ENCODE data around the gene NDRG2. TPM values are rescaled to one million over a fixed set of nuclear protein-coding genes. Genes with fewer than 3 reads are reported as not detected.

NDRG2 gene
- total and polyA plus RNA-seq, 2 donors (not counting 1 experiment from before 2014, with no cell fraction given), result 0.32 to 0.50 TPM

DNA sequence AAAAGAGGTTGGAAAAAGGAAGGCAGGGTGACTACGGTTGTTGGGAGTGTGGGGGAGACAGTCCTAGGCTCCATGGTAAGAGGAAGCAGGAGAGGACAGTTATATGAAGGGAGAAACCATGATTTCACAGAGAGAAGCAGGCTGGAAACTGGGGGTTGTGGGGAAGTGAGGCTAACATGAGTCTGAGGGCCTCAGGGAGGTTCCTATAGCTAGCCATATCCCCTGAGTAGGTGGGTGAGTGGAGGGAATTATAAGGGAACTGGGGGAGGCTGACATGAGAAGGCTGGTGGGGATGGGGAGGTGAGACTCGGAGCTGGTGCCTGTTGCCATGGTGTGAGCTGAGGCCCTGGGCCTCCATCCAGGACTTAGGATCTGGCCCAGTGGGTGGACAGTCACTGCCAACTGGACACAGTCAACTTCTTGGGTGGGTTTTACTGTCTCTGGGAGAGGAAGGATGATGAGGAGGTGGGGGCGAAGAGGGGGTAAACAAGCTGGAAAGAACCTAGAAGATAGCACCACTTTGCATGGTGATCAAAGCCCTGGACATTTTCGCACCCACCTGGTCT lies 8.4 kb upstream of the NDRG2 start:
- H3K27me3 ChIP-seq (ENCODE audit: control insufficient read depth, insufficient read depth, low read length), result peaks cover 29% of the 10 kb centered on the region
- no peak overlapping the region for H3K9ac ChIP-seq (ENCODE audit: insufficient read depth, low read length)
- no peak for TF ChIP-seq CTCF (conservative IDR thresholded peaks at IDR 0.05 in 1 of 2, IDR thresholded peaks at IDR 0.05 in 1 of 2; ENCODE audit: low read depth in 1 of 2, low read length in 2 of 2)
- no peak for TF ChIP-seq EZH2 (IDR thresholded peaks at IDR 0.05; ENCODE audit: low read length, missing control alignments)
- H3K79me2 ChIP-seq (ENCODE audit: control insufficient read depth, insufficient read depth, low read length), result no peaks in the 10 kb centered on the region
- no peak overlapping the region for H3K27ac ChIP-seq (ENCODE audit: insufficient read depth, low read length)
- no peak for DNase-seq (ENCODE audit: low read depth in 2 of 2)
- no peak overlapping the region for H2AFZ ChIP-seq (ENCODE audit: low read length)
- no peaks in the 10 kb centered on the region for H3K4me1 ChIP-seq (ENCODE audit: control insufficient read depth, extremely low read depth, insufficient read depth, low read length)
- no peak overlapping the region for H3K4me2 ChIP-seq (ENCODE audit: extremely low read depth, insufficient read depth, low read length)
- H4K20me1 ChIP-seq (ENCODE audit: control insufficient read depth, extremely low read depth, insufficient read depth, low read length), result no peaks in the 10 kb centered on the region
- no peaks in the 10 kb centered on the region for H3K9me3 ChIP-seq (ENCODE audit: control insufficient read depth, insufficient read depth, low read depth, low read length)
- no peaks in the 10 kb centered on the region for H3K36me3 ChIP-seq (ENCODE audit: control insufficient read depth, insufficient read depth, low read length)
- no peak overlapping the region for H3K4me3 ChIP-seq (replicated peaks in 1 of 4; ENCODE audit: control extremely low read depth in 1 of 4, insufficient read depth in 1 of 4, low read depth in 3 of 4, low read length in 4 of 4)

GRCh38 chr14:21032326-21033132 lies 7.7 kb upstream of the NDRG2 start:
- Histone ChIP-seq H4K20me1 (ENCODE audit: control insufficient read depth, extremely low read depth, insufficient read depth, low read length) (no peaks in the 10 kb centered on the region), H3K4me2 (ENCODE audit: extremely low read depth, insufficient read depth, low read length) (no peak overlapping the region), H3K4me3 (replicated peaks in 1 of 4; ENCODE audit: control extremely low read depth in 1 of 4, insufficient read depth in 1 of 4, low read depth in 3 of 4, low read length in 4 of 4) (no peak overlapping the region), H3K9me3 (ENCODE audit: control insufficient read depth, insufficient read depth, low read depth, low read length) (no peaks in the 10 kb centered on the region), H2AFZ (ENCODE audit: low read length) (no peak overlapping the region), H3K36me3 (ENCODE audit: control insufficient read depth, insufficient read depth, low read length) (no peaks in the 10 kb centered on the region), H3K27ac (ENCODE audit: insufficient read depth, low read length) (no peak overlapping the region), H3K79me2 (ENCODE audit: control insufficient read depth, insufficient read depth, low read length) (no peaks in the 10 kb centered on the region), H3K27me3 (ENCODE audit: control insufficient read depth, insufficient read depth, low read length) (peaks cover 26% of the 10 kb centered on the region), H3K4me1 (ENCODE audit: control insufficient read depth, extremely low read depth, insufficient read depth, low read length) (no peaks in the 10 kb centered on the region), H3K9ac (ENCODE audit: insufficient read depth, low read length) (no peak overlapping the region)
- no peak for DNase-seq (ENCODE audit: low read depth in 2 of 2)
- TF ChIP-seq EZH2 (IDR thresholded peaks at IDR 0.05; ENCODE audit: low read length, missing control alignments) (no peak), CTCF (conservative IDR thresholded peaks at IDR 0.05 in 1 of 2, IDR thresholded peaks at IDR 0.05 in 1 of 2; ENCODE audit: low read depth in 1 of 2, low read length in 2 of 2) (no peak)

GRCh38 chr14:21030531-21030930 lies 5.7 kb upstream of the NDRG2 start:
- no peaks in the 10 kb centered on the region for H3K79me2 ChIP-seq (ENCODE audit: control insufficient read depth, insufficient read depth, low read length)
- no peak for DNase-seq (ENCODE audit: low read depth in 2 of 2)
- TF ChIP-seq EZH2 (IDR thresholded peaks at IDR 0.05; ENCODE audit: low read length, missing control alignments) (no peak), CTCF (conservative IDR thresholded peaks at IDR 0.05 in 1 of 2, IDR thresholded peaks at IDR 0.05 in 1 of 2; ENCODE audit: low read depth in 1 of 2, low read length in 2 of 2) (no peak)
- H4K20me1 ChIP-seq (ENCODE audit: control insufficient read depth, extremely low read depth, insufficient read depth, low read length), result no peaks in the 10 kb centered on the region
- no peaks in the 10 kb centered on the region for H3K36me3 ChIP-seq (ENCODE audit: control insufficient read depth, insufficient read depth, low read length)
- H3K4me3 ChIP-seq (replicated peaks in 1 of 4; ENCODE audit: control extremely low read depth in 1 of 4, insufficient read depth in 1 of 4, low read depth in 3 of 4, low read length in 4 of 4), result no peak overlapping the region
- H3K4me1 ChIP-seq (ENCODE audit: control insufficient read depth, extremely low read depth, insufficient read depth, low read length), result no peaks in the 10 kb centered on the region
- peaks cover 35% of the 10 kb centered on the region for H3K27me3 ChIP-seq (ENCODE audit: control insufficient read depth, insufficient read depth, low read length)
- no peak overlapping the region for H3K9ac ChIP-seq (ENCODE audit: insufficient read depth, low read length)
- no peak overlapping the region for H3K4me2 ChIP-seq (ENCODE audit: extremely low read depth, insufficient read depth, low read length)
- H2AFZ ChIP-seq (ENCODE audit: low read length), result no peak overlapping the region
- H3K27ac ChIP-seq (ENCODE audit: insufficient read depth, low read length), result no peak overlapping the region
- H3K9me3 ChIP-seq (ENCODE audit: control insufficient read depth, insufficient read depth, low read depth, low read length), result no peaks in the 10 kb centered on the region

Measured in fibroblast of lung (primary cell).